Ishikawa (cell line): ENCODE results near the gene PLCL2.

ENCODE experiments used
- CEBPB ChIP-seq: IDR thresholded peaks from 2 replicates; pipeline ENCODE4 v1.6.1; 2012
- CREB1 ChIP-seq: IDR thresholded peaks from 2 replicates; pipeline ENCODE4 v1.6.1; 2012; ENCODE audit warnings: low read depth
- EGR1 ChIP-seq: IDR thresholded peaks from 2 replicates; pipeline ENCODE4 v1.6.1; 2012
- EP300 ChIP-seq: IDR thresholded peaks from 2 replicates; pipeline ENCODE4 v1.6.1; 2012; ENCODE audit warnings: borderline replicate concordance
- FOXM1 ChIP-seq: IDR thresholded peaks from 2 replicates; pipeline ENCODE4 v1.6.1; 2012; ENCODE audit warnings: low read depth, borderline replicate concordance
- MAX ChIP-seq: IDR thresholded peaks from 2 replicates; pipeline ENCODE4 v1.6.1; 2012
- NFIC ChIP-seq: IDR thresholded peaks from 2 replicates; pipeline ENCODE4 v1.6.1; 2012
- RAD21 ChIP-seq: IDR thresholded peaks from 2 replicates; pipeline ENCODE4 v1.6.1; 2012; ENCODE audit warnings: low read depth
- REST ChIP-seq: IDR thresholded peaks from 2 replicates; pipeline ENCODE4 v1.6.1; 2012; ENCODE audit warnings: low read depth, mild to moderate bottlenecking
- TAF1 ChIP-seq: IDR thresholded peaks from 2 replicates; pipeline ENCODE4 v1.6.1; 2012; ENCODE audit warnings: low read depth, mild to moderate bottlenecking
- TCF12 ChIP-seq: IDR thresholded peaks from 2 replicates; pipeline ENCODE4 v1.6.1; 2012; ENCODE audit warnings: low read depth
- ZBTB7A ChIP-seq: IDR thresholded peaks from 2 replicates; pipeline ENCODE4 v1.6.1; 2012; ENCODE audit warnings: low read depth

- TF ChIP-seq RAD21 = no peak
- TF ChIP-seq TAF1 = no peak
- TF ChIP-seq EGR1 = no peak
- no peak for TF ChIP-seq MAX
- TF ChIP-seq FOXM1 = no peak
- TF ChIP-seq CREB1 = no peak
- no peak for TF ChIP-seq NFIC
- no peak for TF ChIP-seq CEBPB
- TF ChIP-seq EP300 = no peak
- TF ChIP-seq REST = no peak
- TF ChIP-seq ZBTB7A = no peak
- TF ChIP-seq TCF12 = no peak
Observed at GRCh38 chr3:17040322-17040989, 155.7 kb downstream of the PLCL2 start.
